Measurements from ENCODE around the gene HEPH.
"Not testable (repeated sequence)": the region's sequence is repeated elsewhere in the genome, so short reads cannot be mapped to it uniquely, and the experiment has no call there.

HEPH gene

DNA sequence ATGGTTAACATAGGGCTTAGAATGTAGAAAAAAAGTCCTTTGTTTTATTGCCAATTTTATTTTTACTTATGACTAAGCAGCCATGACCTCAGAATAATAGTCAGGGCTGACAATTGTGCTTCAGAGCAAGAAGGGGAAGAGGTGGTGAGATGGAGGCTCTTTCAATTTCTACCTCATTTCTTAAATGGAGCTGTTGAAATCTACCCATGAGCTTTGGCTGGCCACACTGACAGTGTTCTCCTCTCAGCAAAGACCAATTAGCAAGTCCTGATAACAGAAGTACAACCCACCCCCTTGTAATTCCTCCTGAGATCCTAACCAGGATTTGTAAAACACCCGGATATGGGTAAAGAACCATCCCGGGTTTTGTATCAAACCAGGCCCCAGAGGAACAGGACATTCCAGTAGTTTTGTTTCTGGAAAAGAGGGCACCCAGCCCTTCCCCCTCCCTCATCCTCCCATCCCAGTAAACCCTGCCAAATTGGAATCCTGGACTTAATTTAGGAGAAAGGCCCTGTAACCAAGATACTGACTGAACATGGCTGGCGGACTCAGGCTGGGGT lies at the start of gene HEPH:
TSS of gene HEPH (plus strand) at position 399 of the 563 bp plus-strand sequence. CDS start 6,324 bp downstream, outside the sequence.
- H3K27ac ChIP-seq, result no peak within 1 kb of the TSS
- H3K4me2 ChIP-seq, result no peak within 1 kb of the TSS
- H3K4me1 ChIP-seq (ENCODE audit: low read depth, poor library complexity, severe bottlenecking), result no peaks in the 10 kb centered on the region
- no peaks in the 10 kb centered on the region for H3K79me2 ChIP-seq (ENCODE audit: insufficient read depth, low read depth)
- no peaks in the 10 kb centered on the region for H3K27me3 ChIP-seq (ENCODE audit: insufficient read depth, low read depth)
- H3K36me3 ChIP-seq (ENCODE audit: insufficient read depth), result no peaks in the 10 kb centered on the region
- no peak within 1 kb of the TSS for H3K4me3 ChIP-seq (IDR thresholded peaks at IDR 0.05; ENCODE audit: insufficient read depth, low read depth, low read length)
- H3K9ac ChIP-seq, result no peak within 1 kb of the TSS
- no peaks in the 10 kb centered on the region for H4K20me1 ChIP-seq (ENCODE audit: insufficient read depth)
- TF ChIP-seq, protein P1, sequence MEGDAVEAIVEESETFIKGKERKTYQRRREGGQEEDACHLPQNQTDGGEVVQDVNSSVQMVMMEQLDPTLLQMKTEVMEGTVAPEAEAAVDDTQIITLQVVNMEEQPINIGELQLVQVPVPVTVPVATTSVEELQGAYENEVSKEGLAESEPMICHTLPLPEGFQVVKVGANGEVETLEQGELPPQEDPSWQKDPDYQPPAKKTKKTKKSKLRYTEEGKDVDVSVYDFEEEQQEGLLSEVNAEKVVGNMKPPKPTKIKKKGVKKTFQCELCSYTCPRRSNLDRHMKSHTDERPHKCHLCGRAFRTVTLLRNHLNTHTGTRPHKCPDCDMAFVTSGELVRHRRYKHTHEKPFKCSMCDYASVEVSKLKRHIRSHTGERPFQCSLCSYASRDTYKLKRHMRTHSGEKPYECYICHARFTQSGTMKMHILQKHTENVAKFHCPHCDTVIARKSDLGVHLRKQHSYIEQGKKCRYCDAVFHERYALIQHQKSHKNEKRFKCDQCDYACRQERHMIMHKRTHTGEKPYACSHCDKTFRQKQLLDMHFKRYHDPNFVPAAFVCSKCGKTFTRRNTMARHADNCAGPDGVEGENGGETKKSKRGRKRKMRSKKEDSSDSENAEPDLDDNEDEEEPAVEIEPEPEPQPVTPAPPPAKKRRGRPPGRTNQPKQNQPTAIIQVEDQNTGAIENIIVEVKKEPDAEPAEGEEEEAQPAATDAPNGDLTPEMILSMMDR (conservative IDR thresholded peaks at IDR 0.05; ENCODE audit: low read depth, low read length), result no peak
- H2AFZ ChIP-seq (ENCODE audit: low read depth), result no peak within 1 kb of the TSS

- H3K9ac ChIP-seq; H2AFZ ChIP-seq (ENCODE audit: low read depth); H3K4me3 ChIP-seq (IDR thresholded peaks at IDR 0.05; ENCODE audit: insufficient read depth, low read depth, low read length); H3K36me3 ChIP-seq (ENCODE audit: insufficient read depth); H3K4me1 ChIP-seq (ENCODE audit: low read depth, poor library complexity, severe bottlenecking); H3K27me3 ChIP-seq (ENCODE audit: insufficient read depth, low read depth); H3K27ac ChIP-seq; H3K79me2 ChIP-seq (ENCODE audit: insufficient read depth, low read depth); H3K4me2 ChIP-seq; H4K20me1 ChIP-seq (ENCODE audit: insufficient read depth): not testable (repeated sequence)
Measured at GRCh38 chrX:66118722-66119121, 45.3 kb upstream of the HEPH start.

DNA sequence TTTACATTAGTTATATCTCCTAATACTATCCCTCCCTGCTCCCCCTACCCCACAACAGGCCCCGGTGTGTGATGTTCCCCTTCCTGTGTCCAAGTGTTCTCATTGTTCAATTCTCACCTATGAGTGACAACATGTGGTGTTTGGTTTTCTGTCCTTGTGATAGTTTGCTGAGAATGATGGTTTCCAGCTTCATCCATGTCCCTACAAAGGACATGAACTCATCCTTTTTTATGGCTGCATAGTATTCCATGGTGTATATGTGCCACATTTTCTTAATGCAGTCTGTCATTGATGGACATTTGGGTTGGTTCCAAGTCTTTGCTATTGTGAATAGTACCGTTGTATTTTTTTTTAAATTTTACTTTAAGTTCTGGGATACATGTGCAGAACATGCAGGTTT lies 42.7 kb upstream of the HEPH start:
- not testable (repeated sequence) for H3K36me3 ChIP-seq (ENCODE audit: insufficient read depth); H2AFZ ChIP-seq (ENCODE audit: low read depth); H4K20me1 ChIP-seq (ENCODE audit: insufficient read depth); H3K4me2 ChIP-seq; H3K27ac ChIP-seq; H3K9ac ChIP-seq; H3K27me3 ChIP-seq (ENCODE audit: insufficient read depth, low read depth); H3K4me1 ChIP-seq (ENCODE audit: low read depth, poor library complexity, severe bottlenecking); H3K79me2 ChIP-seq (ENCODE audit: insufficient read depth, low read depth); H3K4me3 ChIP-seq (IDR thresholded peaks at IDR 0.05; ENCODE audit: insufficient read depth, low read depth, low read length)

- H3K27me3 ChIP-seq (ENCODE audit: insufficient read depth, low read depth), result no peaks in the 10 kb centered on the region
- TF ChIP-seq, protein P1 (conservative IDR thresholded peaks at IDR 0.05; ENCODE audit: low read depth, low read length), result no peak
- H3K4me2 ChIP-seq, result no peak overlapping the region
- no peak overlapping the region for H3K4me3 ChIP-seq (IDR thresholded peaks at IDR 0.05; ENCODE audit: insufficient read depth, low read depth, low read length)
- no peaks in the 10 kb centered on the region for H3K36me3 ChIP-seq (ENCODE audit: insufficient read depth)
- no peaks in the 10 kb centered on the region for H3K79me2 ChIP-seq (ENCODE audit: insufficient read depth, low read depth)
- H3K9ac ChIP-seq, result no peak overlapping the region
- H3K27ac ChIP-seq, result no peak overlapping the region
- no peaks in the 10 kb centered on the region for H4K20me1 ChIP-seq (ENCODE audit: insufficient read depth)
- peaks cover 4% of the 10 kb centered on the region for H3K4me1 ChIP-seq (ENCODE audit: low read depth, poor library complexity, severe bottlenecking)
- no peak overlapping the region for H2AFZ ChIP-seq (ENCODE audit: low read depth)
Measured at GRCh38 chrX:66126662-66127061, 37.4 kb upstream of the HEPH start.

DNA sequence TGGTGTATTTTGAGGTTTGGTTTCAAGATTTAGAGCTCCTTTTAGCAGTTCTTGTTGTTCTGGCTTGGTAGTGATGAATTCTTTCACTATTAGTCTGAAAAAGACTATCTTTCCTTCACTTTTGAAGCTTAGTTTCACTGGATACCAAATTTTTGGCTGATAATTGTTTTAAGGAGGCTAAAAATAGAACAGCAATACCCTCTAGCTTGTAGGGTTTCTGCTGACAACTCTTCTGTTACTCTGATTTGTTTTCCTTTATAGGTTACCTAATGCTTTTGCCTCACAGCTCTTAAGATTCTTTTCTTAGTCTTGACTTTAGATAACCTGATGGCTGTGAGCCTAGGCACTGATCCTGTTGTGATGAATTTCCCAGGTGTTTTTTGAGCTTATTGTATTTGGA lies 33.6 kb upstream of the HEPH start:
- Histone ChIP-seq H3K4me1 (ENCODE audit: low read depth, poor library complexity, severe bottlenecking) (peaks cover 4% of the 10 kb centered on the region), H3K36me3 (ENCODE audit: insufficient read depth) (no peaks in the 10 kb centered on the region), H3K79me2 (ENCODE audit: insufficient read depth, low read depth) (no peaks in the 10 kb centered on the region), H3K27ac (no peak overlapping the region), H4K20me1 (ENCODE audit: insufficient read depth) (no peaks in the 10 kb centered on the region), H3K4me3 (IDR thresholded peaks at IDR 0.05; ENCODE audit: insufficient read depth, low read depth, low read length) (no peak overlapping the region), H3K4me2 (no peak overlapping the region), H3K27me3 (ENCODE audit: insufficient read depth, low read depth) (no peaks in the 10 kb centered on the region), H3K9ac (no peak overlapping the region), H2AFZ (ENCODE audit: low read depth) (no peak overlapping the region)
- TF ChIP-seq, protein P1 (conservative IDR thresholded peaks at IDR 0.05; ENCODE audit: low read depth, low read length), result no peak

GRCh38 chrX:66135284-66135683 lies 28.8 kb upstream of the HEPH start:
- H3K9ac ChIP-seq, result not testable (repeated sequence)

More at GRCh38 chrX:66135284-66135683, 28.8 kb upstream of the HEPH start:
- H3K4me1 ChIP-seq (ENCODE audit: low read depth, poor library complexity, severe bottlenecking); H3K79me2 ChIP-seq (ENCODE audit: insufficient read depth, low read depth); H2AFZ ChIP-seq (ENCODE audit: low read depth); H3K4me2 ChIP-seq; H4K20me1 ChIP-seq (ENCODE audit: insufficient read depth); H3K36me3 ChIP-seq (ENCODE audit: insufficient read depth); H3K4me3 ChIP-seq (IDR thresholded peaks at IDR 0.05; ENCODE audit: insufficient read depth, low read depth, low read length); H3K27me3 ChIP-seq (ENCODE audit: insufficient read depth, low read depth); H3K27ac ChIP-seq: not testable (repeated sequence)
